ENCODE data around the gene FAM120C.

FAM120C gene

GRCh38 chrX:54064564-54064963 is 118.5 kb downstream of the FAM120C start:
- TF ChIP-seq ZNF8 (CRISPR knock-in tag; IDR thresholded peaks at IDR 0.05), result no peak
- TF ChIP-seq ISL1 (CRISPR knock-in tag; IDR thresholded peaks at IDR 0.05), result no peak
- no peak for TF ChIP-seq ESRRG (CRISPR knock-in tag; IDR thresholded peaks at IDR 0.05)
- TF ChIP-seq ZFP3 (CRISPR knock-in tag; IDR thresholded peaks at IDR 0.05), result no peak
- TF ChIP-seq OSR1 (CRISPR knock-in tag; IDR thresholded peaks at IDR 0.05), result no peak
- no peak for TF ChIP-seq SNAI2 (CRISPR knock-in tag; IDR thresholded peaks at IDR 0.05)
- TF ChIP-seq, protein P1, sequence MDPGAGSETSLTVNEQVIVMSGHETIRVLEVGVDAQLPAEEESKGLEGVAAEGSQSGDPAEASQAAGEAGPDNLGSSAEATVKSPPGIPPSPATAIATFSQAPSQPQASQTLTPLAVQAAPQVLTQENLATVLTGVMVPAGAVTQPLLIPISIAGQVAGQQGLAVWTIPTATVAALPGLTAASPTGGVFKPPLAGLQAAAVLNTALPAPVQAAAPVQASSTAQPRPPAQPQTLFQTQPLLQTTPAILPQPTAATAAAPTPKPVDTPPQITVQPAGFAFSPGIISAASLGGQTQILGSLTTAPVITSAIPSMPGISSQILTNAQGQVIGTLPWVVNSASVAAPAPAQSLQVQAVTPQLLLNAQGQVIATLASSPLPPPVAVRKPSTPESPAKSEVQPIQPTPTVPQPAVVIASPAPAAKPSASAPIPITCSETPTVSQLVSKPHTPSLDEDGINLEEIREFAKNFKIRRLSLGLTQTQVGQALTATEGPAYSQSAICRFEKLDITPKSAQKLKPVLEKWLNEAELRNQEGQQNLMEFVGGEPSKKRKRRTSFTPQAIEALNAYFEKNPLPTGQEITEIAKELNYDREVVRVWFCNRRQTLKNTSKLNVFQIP (CRISPR knock-in tag; IDR thresholded peaks at IDR 0.05; ENCODE audit: borderline replicate concordance, low read depth), result no peak
- no peak for TF ChIP-seq ZC3H10 (CRISPR knock-in tag; IDR thresholded peaks at IDR 0.05)
- no peak for TF ChIP-seq CSDC2 (CRISPR knock-in tag; IDR thresholded peaks at IDR 0.05)
- TF ChIP-seq TOX (CRISPR knock-in tag; IDR thresholded peaks at IDR 0.05; ENCODE audit: borderline replicate concordance), result no peak
- TF ChIP-seq RARB (CRISPR knock-in tag; IDR thresholded peaks at IDR 0.05), result no peak
- TF ChIP-seq PATZ1 (CRISPR knock-in tag; IDR thresholded peaks at IDR 0.05; ENCODE audit: borderline replicate concordance), result no peak
- TF ChIP-seq CREB5 (CRISPR knock-in tag; IDR thresholded peaks at IDR 0.05; ENCODE audit: low read depth), result no peak
- no peak for TF ChIP-seq ZFP30 (CRISPR knock-in tag; IDR thresholded peaks at IDR 0.05)
- no peak for TF ChIP-seq BACH2 (CRISPR knock-in tag; IDR thresholded peaks at IDR 0.05; ENCODE audit: borderline replicate concordance)
- ATAC-seq, result no peak

- no peak for ATAC-seq
- no peak for TF ChIP-seq ZC3H10 (CRISPR knock-in tag; IDR thresholded peaks at IDR 0.05)
- no peak for TF ChIP-seq ESRRG (CRISPR knock-in tag; IDR thresholded peaks at IDR 0.05)
- TF ChIP-seq ISL1 (CRISPR knock-in tag; IDR thresholded peaks at IDR 0.05), result no peak
Observed at GRCh38 chrX:54063361-54063760, 119.7 kb downstream of the FAM120C start.

DNA sequence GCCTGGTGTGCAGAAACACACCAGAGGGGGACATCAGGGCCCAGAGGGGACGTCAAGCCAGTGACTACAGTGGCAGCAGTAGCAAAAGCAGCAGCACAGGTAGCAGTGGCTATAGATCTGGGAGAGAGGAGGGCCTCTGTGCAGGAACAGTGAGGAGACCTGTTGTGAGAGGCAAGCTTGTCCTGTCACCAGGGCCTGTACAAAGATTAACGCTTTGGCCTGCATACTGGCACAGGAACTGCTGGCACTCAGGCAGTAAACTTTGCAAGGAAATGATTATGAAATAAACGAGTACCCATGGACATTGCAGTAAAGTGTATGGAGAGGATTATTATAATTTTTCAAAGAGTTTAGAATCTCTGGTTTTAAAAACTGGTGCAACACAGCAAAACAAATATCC is 133.3 kb downstream of the FAM120C start:
- TF ChIP-seq, protein P2, sequence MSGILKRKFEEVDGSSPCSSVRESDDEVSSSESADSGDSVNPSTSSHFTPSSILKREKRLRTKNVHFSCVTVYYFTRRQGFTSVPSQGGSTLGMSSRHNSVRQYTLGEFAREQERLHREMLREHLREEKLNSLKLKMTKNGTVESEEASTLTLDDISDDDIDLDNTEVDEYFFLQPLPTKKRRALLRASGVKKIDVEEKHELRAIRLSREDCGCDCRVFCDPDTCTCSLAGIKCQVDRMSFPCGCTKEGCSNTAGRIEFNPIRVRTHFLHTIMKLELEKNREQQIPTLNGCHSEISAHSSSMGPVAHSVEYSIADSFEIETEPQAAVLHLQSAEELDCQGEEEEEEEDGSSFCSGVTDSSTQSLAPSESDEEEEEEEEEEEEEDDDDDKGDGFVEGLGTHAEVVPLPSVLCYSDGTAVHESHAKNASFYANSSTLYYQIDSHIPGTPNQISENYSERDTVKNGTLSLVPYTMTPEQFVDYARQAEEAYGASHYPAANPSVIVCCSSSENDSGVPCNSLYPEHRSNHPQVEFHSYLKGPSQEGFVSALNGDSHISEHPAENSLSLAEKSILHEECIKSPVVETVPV (CRISPR knock-in tag; IDR thresholded peaks at IDR 0.05), result no peak
- TF ChIP-seq PATZ1 (CRISPR knock-in tag; IDR thresholded peaks at IDR 0.05; ENCODE audit: borderline replicate concordance) (no peak), TOX (CRISPR knock-in tag; IDR thresholded peaks at IDR 0.05; ENCODE audit: borderline replicate concordance) (no peak), CREB5 (CRISPR knock-in tag; IDR thresholded peaks at IDR 0.05; ENCODE audit: low read depth) (no peak), SNAI2 (CRISPR knock-in tag; IDR thresholded peaks at IDR 0.05) (no peak), ZNF565 (CRISPR knock-in tag; conservative IDR thresholded peaks at IDR 0.05; ENCODE audit: low read depth) (no peak), ARNTL (CRISPR knock-in tag; IDR thresholded peaks at IDR 0.05; ENCODE audit: borderline replicate concordance, low read depth) (no peak)
- TF ChIP-seq, protein P3, sequence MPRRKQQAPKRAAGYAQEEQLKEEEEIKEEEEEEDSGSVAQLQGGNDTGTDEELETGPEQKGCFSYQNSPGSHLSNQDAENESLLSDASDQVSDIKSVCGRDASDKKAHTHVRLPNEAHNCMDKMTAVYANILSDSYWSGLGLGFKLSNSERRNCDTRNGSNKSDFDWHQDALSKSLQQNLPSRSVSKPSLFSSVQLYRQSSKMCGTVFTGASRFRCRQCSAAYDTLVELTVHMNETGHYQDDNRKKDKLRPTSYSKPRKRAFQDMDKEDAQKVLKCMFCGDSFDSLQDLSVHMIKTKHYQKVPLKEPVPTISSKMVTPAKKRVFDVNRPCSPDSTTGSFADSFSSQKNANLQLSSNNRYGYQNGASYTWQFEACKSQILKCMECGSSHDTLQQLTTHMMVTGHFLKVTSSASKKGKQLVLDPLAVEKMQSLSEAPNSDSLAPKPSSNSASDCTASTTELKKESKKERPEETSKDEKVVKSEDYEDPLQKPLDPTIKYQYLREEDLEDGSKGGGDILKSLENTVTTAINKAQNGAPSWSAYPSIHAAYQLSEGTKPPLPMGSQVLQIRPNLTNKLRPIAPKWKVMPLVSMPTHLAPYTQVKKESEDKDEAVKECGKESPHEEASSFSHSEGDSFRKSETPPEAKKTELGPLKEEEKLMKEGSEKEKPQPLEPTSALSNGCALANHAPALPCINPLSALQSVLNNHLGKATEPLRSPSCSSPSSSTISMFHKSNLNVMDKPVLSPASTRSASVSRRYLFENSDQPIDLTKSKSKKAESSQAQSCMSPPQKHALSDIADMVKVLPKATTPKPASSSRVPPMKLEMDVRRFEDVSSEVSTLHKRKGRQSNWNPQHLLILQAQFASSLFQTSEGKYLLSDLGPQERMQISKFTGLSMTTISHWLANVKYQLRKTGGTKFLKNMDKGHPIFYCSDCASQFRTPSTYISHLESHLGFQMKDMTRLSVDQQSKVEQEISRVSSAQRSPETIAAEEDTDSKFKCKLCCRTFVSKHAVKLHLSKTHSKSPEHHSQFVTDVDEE (CRISPR knock-in tag; IDR thresholded peaks at IDR 0.05), result no peak

More for the DNA sequence above, 133.3 kb downstream of the FAM120C start:
- ATAC-seq, result no peak
